Measurements from ENCODE around the gene TRHDE. TPM values are rescaled to one million over a fixed set of nuclear protein-coding genes. Genes with fewer than 3 reads are reported as not detected.

The TRHDE gene, protein sequence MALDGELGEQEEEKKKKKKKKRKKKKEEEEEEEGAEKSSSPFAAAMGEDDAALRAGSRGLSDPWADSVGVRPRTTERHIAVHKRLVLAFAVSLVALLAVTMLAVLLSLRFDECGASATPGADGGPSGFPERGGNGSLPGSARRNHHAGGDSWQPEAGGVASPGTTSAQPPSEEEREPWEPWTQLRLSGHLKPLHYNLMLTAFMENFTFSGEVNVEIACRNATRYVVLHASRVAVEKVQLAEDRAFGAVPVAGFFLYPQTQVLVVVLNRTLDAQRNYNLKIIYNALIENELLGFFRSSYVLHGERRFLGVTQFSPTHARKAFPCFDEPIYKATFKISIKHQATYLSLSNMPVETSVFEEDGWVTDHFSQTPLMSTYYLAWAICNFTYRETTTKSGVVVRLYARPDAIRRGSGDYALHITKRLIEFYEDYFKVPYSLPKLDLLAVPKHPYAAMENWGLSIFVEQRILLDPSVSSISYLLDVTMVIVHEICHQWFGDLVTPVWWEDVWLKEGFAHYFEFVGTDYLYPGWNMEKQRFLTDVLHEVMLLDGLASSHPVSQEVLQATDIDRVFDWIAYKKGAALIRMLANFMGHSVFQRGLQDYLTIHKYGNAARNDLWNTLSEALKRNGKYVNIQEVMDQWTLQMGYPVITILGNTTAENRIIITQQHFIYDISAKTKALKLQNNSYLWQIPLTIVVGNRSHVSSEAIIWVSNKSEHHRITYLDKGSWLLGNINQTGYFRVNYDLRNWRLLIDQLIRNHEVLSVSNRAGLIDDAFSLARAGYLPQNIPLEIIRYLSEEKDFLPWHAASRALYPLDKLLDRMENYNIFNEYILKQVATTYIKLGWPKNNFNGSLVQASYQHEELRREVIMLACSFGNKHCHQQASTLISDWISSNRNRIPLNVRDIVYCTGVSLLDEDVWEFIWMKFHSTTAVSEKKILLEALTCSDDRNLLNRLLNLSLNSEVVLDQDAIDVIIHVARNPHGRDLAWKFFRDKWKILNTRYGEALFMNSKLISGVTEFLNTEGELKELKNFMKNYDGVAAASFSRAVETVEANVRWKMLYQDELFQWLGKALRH
- total RNA-seq = under 0.01 TPM in 1 of 2 replicates, not detected in the other

DNA sequence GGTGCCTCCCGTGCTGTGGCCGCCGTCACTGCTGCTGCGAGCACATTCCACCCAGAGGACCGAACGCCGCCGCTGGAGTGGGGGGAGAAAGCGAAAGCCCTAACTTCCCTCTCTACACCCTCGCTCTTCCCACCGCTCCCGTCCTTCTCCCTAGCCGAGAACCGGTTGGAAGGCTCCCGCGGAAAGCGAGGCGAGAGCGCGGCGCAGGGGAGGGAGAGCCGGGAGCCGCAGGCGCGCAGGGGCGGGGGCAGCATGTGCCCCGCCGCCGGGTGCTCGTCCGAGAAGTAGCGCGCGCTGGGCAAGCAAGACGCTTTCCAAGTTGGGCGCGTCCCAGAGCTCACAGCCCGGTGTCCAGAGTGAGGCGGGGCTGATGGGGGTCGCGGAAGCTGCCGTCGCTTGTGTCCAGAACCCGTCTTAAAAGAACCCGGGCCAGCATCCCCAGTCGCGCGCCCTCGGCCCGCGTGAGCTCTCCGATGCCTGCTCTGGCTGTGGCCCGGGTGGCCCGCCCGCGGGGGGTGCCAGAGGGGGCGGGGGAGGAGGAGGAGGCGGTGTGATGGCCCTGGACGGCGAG is at the start of gene TRHDE:
TRHDE (plus strand) TSS at position 280 of the 571 bp plus-strand sequence; CDS start at position 554, 274 bp downstream.

